H1 (cell line): ENCODE results near the gene TXNL4A. TPM values are rescaled to one million over a fixed set of nuclear protein-coding genes. Genes with fewer than 3 reads are reported as not detected.
A peak's percentile ranks its signal among the peaks of the same experiment; 100 is the strongest.

Source experiments
- ATF2 ChIP-seq: IDR thresholded peaks from 2 replicates; pipeline ENCODE4 v1.6.1; 2012; ENCODE audit warnings: low read length, inconsistent platforms
- ATF3 ChIP-seq: IDR thresholded peaks from 2 replicates; pipeline ENCODE4 v1.6.1; 2011; ENCODE audit warnings: low read depth, mild to moderate bottlenecking, low read length; ENCODE audit not compliant: insufficient read depth
- BACH1 ChIP-seq: IDR thresholded peaks from 2 replicates; pipeline ENCODE4 v1.6.1; 2012; ENCODE audit warnings: low read length, improper control_type of control experiment
- CBX5 ChIP-seq: fragments of 300-800, 300-1000 bp; sonication (generic); IDR thresholded peaks from 2 replicates; pipeline ENCODE4 v1.7.1; 2016; ENCODE audit warnings: antibody characterized with exemption, low read length, low read depth
- EP300 ChIP-seq, 2 experiments: IDR thresholded peaks; 1 replicate in 1 of 2; 2 replicates in 1 of 2; pipeline ENCODE4 v1.6.1; 2011 to 2012; ENCODE audit warnings: low read depth in 2 of 2, low read length in 2 of 2, mild to moderate bottlenecking in 2 of 2, borderline replicate concordance in 1 of 2, inconsistent platforms in 1 of 2, moderate library complexity in 1 of 2
- EZH2 ChIP-seq: fragments of 200-600 bp; sonication (generic); IDR thresholded peaks from 2 replicates; pipeline ENCODE4 v1.7.1; 2012; ENCODE audit warnings: low read depth, mild to moderate bottlenecking, moderate library complexity, low read length, inconsistent platforms; ENCODE audit not compliant: severe bottlenecking
- GABPA ChIP-seq: IDR thresholded peaks from 2 replicates; pipeline ENCODE4 v1.6.1; 2011; ENCODE audit warnings: mild to moderate bottlenecking, low read length, moderate library complexity, borderline replicate concordance; ENCODE audit not compliant: insufficient read depth
- JUN ChIP-seq: IDR thresholded peaks from 2 replicates; pipeline ENCODE4 v1.6.1; 2011; ENCODE audit warnings: low read depth, mild to moderate bottlenecking, improper control_type of control experiment, low read length
- JUND ChIP-seq: IDR thresholded peaks from 2 replicates; pipeline ENCODE4 v1.6.1; 2011; ENCODE audit warnings: mild to moderate bottlenecking, improper control_type of control experiment, low read length
- KDM4A ChIP-seq: IDR thresholded peaks from one replicate; pipeline ENCODE4 v1.7.1; 2012; ENCODE audit warnings: low read depth, mild to moderate bottlenecking, moderate library complexity, low read length, inconsistent platforms; ENCODE audit not compliant: severe bottlenecking
- MAX ChIP-seq: IDR thresholded peaks from 2 replicates; pipeline ENCODE4 v1.6.1; 2012; ENCODE audit warnings: inconsistent platforms
- POLR2A ChIP-seq, 2 experiments: IDR thresholded peaks; 1 replicate in 1 of 2; 2 replicates in 1 of 2; pipeline ENCODE4 v1.6.1; 2011; ENCODE audit warnings: low read depth in 2 of 2, low read length in 2 of 2, mild to moderate bottlenecking in 2 of 2; ENCODE audit errors: control extremely low read depth in 1 of 2
- POLR2AphosphoS5 ChIP-seq: IDR thresholded peaks from 2 replicates; pipeline ENCODE4 v1.6.1; 2011; ENCODE audit warnings: low read depth, low read length
- RFX5 ChIP-seq: IDR thresholded peaks from 2 replicates; pipeline ENCODE4 v1.6.1; 2011; ENCODE audit warnings: low read depth, low read length, improper control_type of control experiment, borderline replicate concordance
- RXRA ChIP-seq: IDR thresholded peaks from 2 replicates; pipeline ENCODE4 v1.6.1; 2011; ENCODE audit warnings: low read depth, mild to moderate bottlenecking, low read length, moderate library complexity; ENCODE audit not compliant: insufficient read depth
- SAP30 ChIP-seq: fragments of 300-600 bp; sonication (generic); IDR thresholded peaks from 2 replicates; pipeline ENCODE4 v1.7.1; 2012; ENCODE audit warnings: low read length, moderate library complexity, mild to moderate bottlenecking, inconsistent platforms; ENCODE audit not compliant: insufficient read depth, insufficient replicate concordance
- SIX5 ChIP-seq: IDR thresholded peaks from 2 replicates; pipeline ENCODE4 v1.6.1; 2011; ENCODE audit warnings: mild to moderate bottlenecking, low read depth, low read length
- SRF ChIP-seq: IDR thresholded peaks from 2 replicates; pipeline ENCODE4 v1.6.1; 2011; ENCODE audit warnings: mild to moderate bottlenecking, low read depth, low read length, moderate library complexity
- SUZ12 ChIP-seq: fragments of 200-600 bp; sonication (generic); IDR thresholded peaks from 2 replicates; pipeline ENCODE4 v1.6.1; 2012; ENCODE audit warnings: mild to moderate bottlenecking, inconsistent platforms, low read length, moderate library complexity, mixed read lengths
- TAF1 ChIP-seq: IDR thresholded peaks from 2 replicates; pipeline ENCODE4 v1.6.1; 2011; ENCODE audit warnings: mild to moderate bottlenecking, low read depth, low read length
- TBP ChIP-seq: IDR thresholded peaks from 2 replicates; pipeline ENCODE4 v1.6.1; 2011; ENCODE audit warnings: low read depth, low read length, improper control_type of control experiment
- USF2 ChIP-seq: IDR thresholded peaks from 2 replicates; pipeline ENCODE4 v1.6.1; 2011; ENCODE audit warnings: low read length, improper control_type of control experiment
- YY1 ChIP-seq: IDR thresholded peaks from 2 replicates; pipeline ENCODE4 v1.6.1; 2011; ENCODE audit warnings: low read depth, mild to moderate bottlenecking, low read length
- polyA plus RNA-seq, 7 experiments: library from polyadenylated mRNA; depleted of rRNA in 3 of 7; stranded (reverse) in 5 of 7; unstranded in 2 of 7; fragments of >200 nt in 5 of 7; fragments of 200-250 nt in 2 of 7; gene quantifications; 1 replicate in 5 of 7; 2 replicates in 1 of 7; 4 replicates in 1 of 7; pipeline versions ENCODE4 v1.2.1 to v1.2.3, GENCODE V29; 2011 to 2013; ENCODE audit warnings: missing spikeins in 2 of 7, mixed read lengths in 2 of 7
- total RNA-seq: library from RNA; stranded (reverse); fragmentation: NEBNext Ultra II Directional; extraction: Animal tissue kit (Norgen Biotek cat#: 25700); gene quantifications from 2 replicates; pipeline ENCODE4 v1.2.1, GENCODE V29; 2021

TXNL4A gene
- total and polyA plus RNA-seq, 2 of the 8 experiments (the other 6 are each of a cell fraction or from before 2014, with no cell fraction given), result 169 to 181 TPM

GRCh38 chr18:79988071-79988450 is 302 bp downstream of the TXNL4A start (continued):
- no peak for TF ChIP-seq SRF
- 0 out of 2 replicates have a peak, but pooled peaks have one; percentile 5 for TF ChIP-seq USF2
- TF ChIP-seq YY1, result peak; percentile 57; the same call in 1 of the 2 replicates
- no peak for TF ChIP-seq ATF3
- TF ChIP-seq KDM4A, result peak; percentile 89
- TF ChIP-seq EZH2, result no peak
- no peak for TF ChIP-seq SAP30
- no peak for TF ChIP-seq JUND
- no peak for TF ChIP-seq CBX5
- no peak for TF ChIP-seq JUN
- no peak for TF ChIP-seq EP300 (IDR thresholded peaks at IDR 0.05; ENCODE audit: borderline replicate concordance in 1 of 2, low read depth in 2 of 2, low read length in 2 of 2)
- no peak for TF ChIP-seq BACH1
- TF ChIP-seq TAF1, result 0 out of 2 replicates have a peak, but pooled peaks have one; percentile 23
- TF ChIP-seq ATF2, result no peak
- peak; percentile 97 for TF ChIP-seq MAX
- no peak; the same call in none of the 2 replicates for TF ChIP-seq POLR2AphosphoS5
- TF ChIP-seq RXRA, result no peak
- TF ChIP-seq RFX5, result no peak
- no peak; a peak in 1 of 3 replicates for TF ChIP-seq POLR2A (IDR thresholded peaks at IDR 0.05; ENCODE audit: control extremely low read depth in 1 of 2, low read depth in 2 of 2, low read length in 2 of 2)
- TF ChIP-seq TBP, result no peak
- no peak for TF ChIP-seq SIX5
- no peak for TF ChIP-seq GABPA
- TF ChIP-seq SUZ12, result no peak
